HG03097 (cell line): ENCODE results near the gene STRA6.

Experiments used
- ATAC-seq: cut with Tn5 transposase; IDR thresholded peaks from one replicate; pipeline ENCODE4 v1.9.1; 2021; ENCODE audit not compliant: unreplicated experiment, low FRiP score

The STRA6 gene

GRCh38 chr15:74184582-74185091 is 17.9 kb downstream of the STRA6 start:
- no peak for ATAC-seq

DNA sequence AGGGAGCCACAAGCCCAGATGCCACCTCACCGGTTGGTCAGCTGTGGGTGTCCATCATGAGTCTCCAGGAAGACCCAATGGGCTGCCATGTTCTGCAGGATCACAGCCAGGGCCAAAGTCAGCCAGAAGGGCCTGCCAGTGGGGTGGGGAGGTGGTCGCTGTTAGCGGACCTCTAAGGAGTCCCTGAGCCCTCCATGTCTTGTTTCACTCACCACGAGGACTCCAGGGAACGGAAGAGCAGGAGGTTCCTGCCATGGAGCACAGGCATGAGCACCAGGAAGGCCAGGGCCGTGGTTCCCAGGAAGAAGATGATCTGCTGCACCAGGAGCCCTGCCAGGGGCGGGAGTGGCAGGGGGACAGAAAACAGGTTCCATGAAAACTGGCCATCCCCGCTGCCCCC is 20.5 kb downstream of the STRA6 start:
- no peak for ATAC-seq

DNA sequence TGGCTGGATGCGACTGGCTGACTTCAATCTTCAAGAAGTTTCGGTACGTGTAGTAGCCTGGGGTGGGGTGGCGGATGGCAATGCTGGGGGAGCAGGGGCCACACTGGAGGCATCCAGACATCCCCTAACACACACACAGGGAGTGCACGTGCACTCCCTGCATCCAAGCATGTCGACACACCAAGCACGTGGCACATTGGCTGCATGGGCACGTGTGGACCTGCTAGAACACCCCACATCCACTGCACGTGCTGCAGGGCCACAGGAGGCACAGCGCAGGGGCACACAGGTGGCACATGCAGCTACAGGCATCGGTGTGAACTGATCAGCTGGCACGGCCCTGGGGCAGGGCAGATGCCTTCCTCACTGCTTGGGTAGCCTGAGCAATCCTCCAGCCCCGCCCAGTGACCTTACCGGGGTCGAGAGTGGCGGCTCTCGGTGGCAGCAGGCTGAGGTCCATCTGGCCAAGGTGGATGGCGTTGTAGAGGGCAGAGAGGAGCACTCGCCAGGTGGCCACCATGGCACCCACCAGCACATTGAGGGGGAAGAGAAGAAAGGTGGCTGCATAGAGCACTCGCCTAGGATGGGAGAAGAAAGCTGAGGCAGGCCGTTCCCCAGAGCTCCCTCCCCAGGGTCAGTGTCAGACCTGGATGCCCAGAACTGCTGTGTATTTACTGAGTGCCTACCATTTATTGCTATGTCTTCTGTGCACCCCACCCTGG is 21.5 kb downstream of the STRA6 start:
- no peak for ATAC-seq

DNA sequence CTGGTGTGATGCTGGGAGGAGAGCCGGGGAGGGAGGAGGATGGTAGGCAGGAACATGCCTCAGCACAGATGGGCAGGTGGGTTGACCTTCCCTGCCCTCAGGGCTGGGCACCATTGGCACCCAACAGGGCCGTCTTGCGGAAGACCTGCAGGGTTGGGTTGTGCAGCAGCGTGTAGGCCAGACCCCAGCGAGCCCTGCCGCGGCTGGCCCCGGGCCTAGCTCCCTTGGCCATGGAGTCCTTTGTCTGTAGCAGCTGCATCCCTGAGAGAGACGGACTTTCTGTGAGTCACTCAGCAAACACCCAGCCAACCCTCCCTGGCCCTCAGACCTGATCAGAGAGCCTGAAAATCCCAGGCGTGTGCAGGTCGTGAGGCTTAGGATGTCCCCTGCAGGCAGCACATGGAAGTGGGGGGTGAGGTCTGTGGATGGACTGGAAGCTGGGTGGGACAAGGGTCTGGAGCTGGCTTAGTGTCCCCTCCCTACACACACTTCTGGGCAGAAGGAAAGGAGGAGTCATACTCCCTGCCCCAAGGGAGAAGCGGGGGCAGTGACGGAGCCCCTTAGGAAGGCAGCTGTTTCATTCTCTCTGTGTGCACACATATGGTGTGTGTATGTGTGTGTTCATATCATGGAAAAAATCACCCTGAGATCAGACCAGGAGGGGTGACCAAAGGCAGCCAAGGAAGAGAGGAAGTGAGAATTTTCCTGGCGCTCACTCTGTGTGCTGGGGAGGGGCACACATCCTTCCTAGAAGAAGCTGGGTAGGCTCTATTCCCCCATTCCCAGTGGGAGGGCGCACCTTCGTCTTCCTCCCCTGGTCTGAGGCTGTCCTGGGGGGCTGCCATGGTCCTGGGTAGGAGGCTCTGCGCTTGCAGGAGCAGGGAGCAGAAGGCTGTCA is 22.4 kb downstream of the STRA6 start:
- ATAC-seq: no peak

- ATAC-seq: no peak
These were observed 23.3 kb downstream of the STRA6 start for GRCh38 chr15:74179101-74179841.

DNA sequence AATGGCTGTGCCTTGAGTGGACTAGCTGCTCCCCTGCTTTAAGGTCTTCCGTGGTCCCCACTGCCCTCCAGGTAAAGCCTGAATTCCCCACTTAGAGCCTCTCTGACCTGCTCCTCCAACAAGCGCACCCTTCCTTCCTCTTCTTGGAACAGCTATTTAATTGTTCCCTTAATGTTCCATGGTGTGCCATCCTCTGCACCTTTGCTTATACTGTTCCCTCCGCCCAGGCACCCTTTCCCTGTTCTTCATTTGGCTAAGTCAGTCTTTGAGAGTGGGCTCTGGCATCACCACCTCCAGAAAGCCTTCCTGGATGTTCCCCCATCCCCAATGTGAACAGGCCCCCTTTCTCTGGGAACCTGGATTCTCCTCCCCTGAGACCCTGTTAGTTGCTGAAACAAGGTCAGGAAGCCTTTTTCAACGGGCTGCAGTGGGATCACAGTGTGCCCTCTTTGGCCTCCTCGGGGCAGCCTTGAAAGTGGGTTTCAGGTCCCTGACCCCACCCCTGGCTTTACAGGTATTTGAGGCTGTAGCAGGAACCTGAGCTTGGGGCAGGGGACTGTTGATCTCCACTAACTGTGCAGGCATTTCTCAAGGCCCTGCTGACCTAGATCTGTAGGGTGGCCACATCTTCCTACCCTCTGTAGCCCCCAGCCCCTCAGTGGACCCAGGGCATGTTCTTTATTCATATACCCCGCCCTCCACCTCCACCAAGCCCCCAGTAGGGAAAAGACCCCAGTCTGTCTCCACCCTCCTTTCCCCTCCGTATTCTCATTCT is 24.1 kb downstream of the STRA6 start:
- ATAC-seq: no peak

GRCh38 chr15:74176262-74177214 is 26.0 kb downstream of the STRA6 start:
- no peak for ATAC-seq

- ATAC-seq: no peak
These were observed 27.1 kb downstream of the STRA6 start for GRCh38 chr15:74175271-74176191.

GRCh38 chr15:74174958-74175253 is 27.7 kb downstream of the STRA6 start:
- no peak for ATAC-seq

DNA sequence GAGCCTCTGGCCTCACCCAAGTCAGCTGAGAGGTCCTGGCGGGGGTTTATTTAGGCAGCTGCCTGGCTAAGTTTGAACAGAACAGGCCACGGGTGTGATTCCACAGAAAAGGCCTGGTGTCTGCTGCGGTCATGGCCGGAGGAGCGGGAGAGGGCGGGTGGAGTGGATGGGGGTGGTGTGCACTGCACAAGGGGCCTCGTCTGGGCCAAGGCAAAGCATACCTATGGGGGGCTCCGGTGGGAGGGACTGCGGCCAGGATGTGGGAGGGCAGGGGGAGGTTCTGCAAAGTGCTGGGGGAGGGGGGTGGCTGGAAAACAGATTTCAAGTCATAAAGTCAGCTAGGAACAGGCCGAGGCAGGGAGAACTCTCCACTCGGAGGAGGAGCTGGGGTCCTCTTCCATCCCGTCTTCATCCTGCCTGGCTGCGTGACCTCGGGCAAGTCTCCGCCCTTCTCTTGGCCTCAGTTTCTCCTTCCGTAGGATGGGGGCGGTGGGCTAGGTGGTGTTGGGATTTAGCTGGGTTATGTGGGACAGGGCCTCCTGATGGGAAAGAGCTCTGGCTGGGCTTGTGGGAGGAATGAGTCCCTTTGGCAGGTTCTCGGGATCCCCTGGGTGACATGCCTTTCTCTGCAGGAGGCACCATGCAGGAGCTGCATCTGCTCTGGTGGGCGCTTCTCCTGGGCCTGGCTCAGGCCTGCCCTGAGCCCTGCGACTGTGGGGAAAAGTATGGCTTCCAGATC is 28.2 kb downstream of the STRA6 start:
- no peak for ATAC-seq

DNA sequence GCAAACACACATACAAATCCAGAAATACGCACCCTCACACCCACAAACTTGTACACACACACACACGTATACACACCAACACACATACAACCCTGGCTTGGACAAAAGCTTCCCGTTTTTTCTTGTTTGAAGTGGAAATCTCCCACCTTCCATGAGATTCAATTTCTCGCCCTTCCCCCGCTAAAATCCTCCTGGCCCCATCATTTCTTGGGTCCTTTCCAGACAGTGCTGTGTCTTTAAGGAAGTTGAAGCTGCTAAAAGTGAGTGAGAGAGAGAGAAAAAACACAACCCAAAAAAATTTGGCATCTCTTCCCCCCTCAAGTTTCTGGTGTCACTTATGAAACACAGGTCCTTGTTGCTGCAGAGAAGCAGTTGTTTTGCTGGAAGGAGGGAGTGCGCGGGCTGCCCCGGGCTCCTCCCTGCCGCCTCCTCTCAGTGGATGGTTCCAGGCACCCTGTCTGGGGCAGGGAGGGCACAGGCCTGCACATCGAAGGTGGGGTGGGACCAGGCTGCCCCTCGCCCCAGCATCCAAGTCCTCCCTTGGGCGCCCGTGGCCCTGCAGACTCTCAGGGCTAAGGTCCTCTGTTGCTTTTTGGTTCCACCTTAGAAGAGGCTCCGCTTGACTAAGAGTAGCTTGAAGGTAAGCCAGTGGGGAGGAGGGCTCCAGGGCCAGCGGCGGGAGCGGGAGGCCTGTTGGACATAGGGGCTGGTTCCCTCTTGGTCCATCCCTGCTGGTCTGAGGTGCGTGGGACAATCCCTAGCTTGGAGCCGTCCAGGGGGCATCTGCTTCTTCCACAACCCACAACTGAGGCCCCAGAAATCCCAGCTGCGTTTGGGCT is 29.0 kb downstream of the STRA6 start, which contains the start of gene ISLR:
TSS of gene ISLR (plus strand) at position 331 of the 839 bp plus-strand sequence. CDS start 1,149 bp downstream, outside the sequence.
- ATAC-seq: no peak

- ATAC-seq: no peak
These were observed 29.7 kb downstream of the STRA6 start for GRCh38 chr15:74172701-74173379.

DNA sequence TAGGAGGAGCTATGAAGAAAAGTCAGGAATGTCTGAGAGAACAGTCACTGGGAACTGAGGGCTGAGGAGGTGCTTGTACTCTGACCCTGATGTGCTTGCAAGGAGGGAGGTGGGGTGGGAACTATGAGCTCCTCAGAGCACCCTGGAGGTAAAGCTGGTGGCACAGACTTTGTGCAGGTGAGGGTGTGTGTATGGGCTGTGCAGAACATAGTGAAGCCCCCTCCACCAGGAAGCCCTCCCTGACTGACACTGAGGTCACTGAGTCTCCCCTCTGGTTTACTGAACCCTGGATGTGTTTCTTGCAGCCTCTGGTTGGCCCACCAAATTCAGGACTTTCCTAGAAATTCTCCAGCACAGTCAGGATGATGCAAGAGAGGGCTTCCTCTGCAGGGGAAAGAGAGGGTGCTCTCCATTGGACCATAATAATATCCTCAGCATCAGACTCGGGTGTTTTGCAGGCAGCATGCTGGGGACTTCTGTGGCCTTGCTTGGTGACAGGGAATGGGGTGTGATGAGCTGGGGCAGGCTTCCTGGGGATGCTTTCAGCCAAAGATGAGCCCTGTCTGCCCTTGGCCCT is 30.5 kb downstream of the STRA6 start:
- no peak for ATAC-seq

GRCh38 chr15:74170875-74171578 is 31.6 kb downstream of the STRA6 start:
- ATAC-seq: no peak
